Measurements from ENCODE around the gene ADPRHL1. TPM values are rescaled to one million over a fixed set of nuclear protein-coding genes. Genes with fewer than 3 reads are reported as not detected.
A peak's percentile ranks its signal among the peaks of the same experiment; 100 is the strongest.
"Not testable (repeated sequence)": the region's sequence is repeated elsewhere in the genome, so short reads cannot be mapped to it uniquely, and the experiment has no call there.

Gene ADPRHL1
- total RNA-seq, 1 experiment from 2014 or later = 1.5 TPM

GRCh38 chr13:113371701-113372100 lies 81.6 kb downstream of the ADPRHL1 start:
- POLR2A ChIA-PET; CTCF ChIA-PET; H3K4me3 Mint-ChIP-seq; H3K27me3 Mint-ChIP-seq (ENCODE audit: low read depth); ATAC-seq; H3K36me3 Mint-ChIP-seq; H3K9me3 Mint-ChIP-seq; H3K27ac Mint-ChIP-seq; DNase-seq (ENCODE audit: low spot score): not testable (repeated sequence)
- peaks cover 35% of the 10 kb centered on the region for H3K4me1 Mint-ChIP-seq
- TF ChIP-seq HMGA2 (CRISPR knock-in tag; IDR thresholded peaks at IDR 0.05) = peak; percentile 48; the same call in 1 of the 2 replicates

- H3K27me3 Mint-ChIP-seq (ENCODE audit: low read depth) = peaks cover 8% of the 10 kb centered on the region; the same call in 1 of the 2 replicates
- CTCF ChIA-PET = no interaction called here
- H3K4me3 Mint-ChIP-seq = no peak overlapping the region
- H3K9me3 Mint-ChIP-seq = no peaks in the 10 kb centered on the region
- no peak overlapping the region for H3K27ac Mint-ChIP-seq
- POLR2A ChIA-PET = no interaction called here
- H3K4me1 Mint-ChIP-seq = peaks cover 30% of the 10 kb centered on the region
- DNase-seq (ENCODE audit: low spot score) (no peak), ATAC-seq (no peak)
- H3K36me3 Mint-ChIP-seq = no peaks in the 10 kb centered on the region
- TF ChIP-seq IRF1 (CRISPR knock-in tag; IDR thresholded peaks at IDR 0.05) = no peak
- TF ChIP-seq E2F5 (CRISPR knock-in tag; IDR thresholded peaks at IDR 0.05) = no peak
- no peak for TF ChIP-seq NFATC4 (CRISPR knock-in tag; IDR thresholded peaks at IDR 0.05)
- TF ChIP-seq FOXP4 (CRISPR knock-in tag; IDR thresholded peaks at IDR 0.05) = no peak
- TF ChIP-seq SMAD3 (CRISPR knock-in tag; IDR thresholded peaks at IDR 0.05; ENCODE audit: borderline replicate concordance) = no peak
- TF ChIP-seq SOX15 (CRISPR knock-in tag; IDR thresholded peaks at IDR 0.05) = no peak
- TF ChIP-seq ZNF281 (CRISPR knock-in tag; IDR thresholded peaks at IDR 0.05) = no peak
- no peak for TF ChIP-seq MAX (CRISPR knock-in tag; IDR thresholded peaks at IDR 0.05)
- TF ChIP-seq ARID4B (CRISPR knock-in tag; IDR thresholded peaks at IDR 0.05; ENCODE audit: borderline replicate concordance) = no peak
- no peak for TF ChIP-seq ZNF512 (CRISPR knock-in tag; IDR thresholded peaks at IDR 0.05; ENCODE audit: borderline replicate concordance)
- TF ChIP-seq EMX1 (CRISPR knock-in tag; IDR thresholded peaks at IDR 0.05) = no peak
- TF ChIP-seq ZNF396 (CRISPR knock-in tag; IDR thresholded peaks at IDR 0.05; ENCODE audit: borderline replicate concordance) = no peak
- no peak for TF ChIP-seq TEAD4 (CRISPR knock-in tag; IDR thresholded peaks at IDR 0.05)
- no peak for TF ChIP-seq E2F1 (CRISPR knock-in tag; IDR thresholded peaks at IDR 0.05)
- no peak for TF ChIP-seq ESRRA (CRISPR knock-in tag; IDR thresholded peaks at IDR 0.05; ENCODE audit: borderline replicate concordance)
- TF ChIP-seq CTCF (IDR thresholded peaks at IDR 0.05) = no peak
- TF ChIP-seq ZNF671 (CRISPR knock-in tag; IDR thresholded peaks at IDR 0.05) = no peak
- no peak for TF ChIP-seq GRHL2 (CRISPR knock-in tag; IDR thresholded peaks at IDR 0.05; ENCODE audit: insufficient replicate concordance, severe bottlenecking)
Observed at GRCh38 chr13:113371061-113371460, 82.2 kb downstream of the ADPRHL1 start.
